IMR-90 (cell line): ENCODE data around the gene SEC11A. TPM values are rescaled to one million over a fixed set of nuclear protein-coding genes. Genes with fewer than 3 reads are reported as not detected.

Experiments
- ATAC-seq: fragments of 200-7000 bp; cut with Tn5 transposase; 2 replicates; pipeline ENCODE4 v1.9.1; 2020; ENCODE audit warnings: low read depth, mild to moderate bottlenecking, moderate library complexity
- BruUV-seq: library from RNA; stranded (reverse); fragments of 400-500 nt; replicated peaks from 2 replicates; lab custom pipeline; 2021; lab: Mats Ljungman, UMichigan
- CTCF ChIA-PET: fragments of 300-600 bp; formaldehyde crosslinking; extraction: SDS; loops from one replicate; lab custom pipeline; 2021; ENCODE audit warnings: antibody characterized with exemption; lab: Yijun Ruan, JAX
- POLR2A ChIA-PET: fragments of 300-600 bp; sonication (Branson Sonifier 250); formaldehyde crosslinking; loops from one replicate; lab custom pipeline; 2022; ENCODE audit warnings: antibody characterized with exemption; ENCODE audit not compliant: unreplicated experiment; lab: Charles Lee
- DNase-seq: peaks from one replicate; pipeline ENCODE4 v3.0.0; 2013
- H2AFZ ChIP-seq: replicated peaks from 2 replicates; pipeline ENCODE3; 2013; ENCODE audit warnings: low read length, mild to moderate bottlenecking; ENCODE audit not compliant: poor library complexity
- H2AK5ac ChIP-seq: 2 replicates; pipeline ENCODE4 v1.6.1; 2013; ENCODE audit warnings: low read depth, low read length, inconsistent platforms
- H2AK9ac ChIP-seq: replicated peaks from 2 replicates; pipeline ENCODE3; 2013; ENCODE audit warnings: mild to moderate bottlenecking, low read depth, low read length, moderate library complexity; ENCODE audit not compliant: poor library complexity
- H2BK120ac ChIP-seq: 2 replicates; pipeline ENCODE4 v1.6.1; 2013; ENCODE audit warnings: low read depth, low read length, inconsistent platforms
- H2BK15ac ChIP-seq: 3 replicates; pipeline ENCODE4 v1.6.1; 2013; ENCODE audit warnings: low read depth, low read length, inconsistent platforms
- H2BK20ac ChIP-seq: 2 replicates; pipeline ENCODE4 v1.6.1; 2013; ENCODE audit warnings: low read depth, mild to moderate bottlenecking, inconsistent platforms, low read length, moderate library complexity
- H2BK5ac ChIP-seq: 2 replicates; pipeline ENCODE4 v1.6.1; 2013; ENCODE audit warnings: mild to moderate bottlenecking, low read depth, low read length, inconsistent platforms; ENCODE audit not compliant: poor library complexity, severe bottlenecking
- H3K14ac ChIP-seq: replicated peaks from 2 replicates; pipeline ENCODE4 v1.6.1; 2013; ENCODE audit warnings: low read depth, low read length, inconsistent platforms
- H3K18ac ChIP-seq: 2 replicates; pipeline ENCODE4 v1.6.1; 2013; ENCODE audit warnings: low read depth, low read length, control low read depth
- H3K23ac ChIP-seq: 2 replicates; pipeline ENCODE4 v1.6.1; 2013; ENCODE audit warnings: low read depth, low read length, inconsistent platforms
- H3K27ac ChIP-seq: 2 replicates; pipeline ENCODE4 v1.5.1; 2013; ENCODE audit warnings: mild to moderate bottlenecking, control low read depth, low read length; ENCODE audit not compliant: insufficient read depth
- H3K27me3 ChIP-seq: 2 replicates; pipeline ENCODE4 v1.6.1; 2013; ENCODE audit warnings: low read length; ENCODE audit not compliant: control insufficient read depth, insufficient read depth
- H3K36me3 ChIP-seq: 2 replicates; pipeline ENCODE4 v1.6.1; 2013; ENCODE audit warnings: low read length, mixed read lengths; ENCODE audit not compliant: control insufficient read depth, insufficient read depth
- H3K4ac ChIP-seq: 2 replicates; pipeline ENCODE4 v1.6.1; 2013; ENCODE audit warnings: low read depth, low read length, inconsistent platforms
- H3K4me1 ChIP-seq: 2 replicates; pipeline ENCODE4 v1.6.1; 2013; ENCODE audit warnings: low read length, mixed read lengths; ENCODE audit not compliant: control insufficient read depth, insufficient read depth
- H3K4me2 ChIP-seq: 2 replicates; pipeline ENCODE4 v1.6.1; 2013; ENCODE audit warnings: low read depth, mild to moderate bottlenecking, control low read depth, low read length, moderate library complexity
- H3K4me3 ChIP-seq: 2 replicates; pipeline ENCODE4 v1.5.1; 2013; ENCODE audit warnings: low read depth, mild to moderate bottlenecking, control low read depth, low read length, moderate library complexity; ENCODE audit not compliant: insufficient read depth
- H3K56ac ChIP-seq: 2 replicates; pipeline ENCODE4 v1.6.1; 2013; ENCODE audit warnings: low read length, inconsistent platforms; ENCODE audit not compliant: insufficient read depth; ENCODE audit errors: extremely low read depth
- H3K79me1 ChIP-seq, 2 experiments: 2 replicates each; pipeline ENCODE4 v1.6.1; 2013; ENCODE audit warnings: low read length in 2 of 2, inconsistent platforms in 1 of 2, low read depth in 1 of 2
- H3K9ac ChIP-seq: 2 replicates; pipeline ENCODE4 v1.6.1; 2013; ENCODE audit warnings: low read depth, low read length, control low read depth
- H3K9me1 ChIP-seq: 2 replicates; pipeline ENCODE4 v1.6.1; 2013; ENCODE audit warnings: low read length, inconsistent platforms; ENCODE audit not compliant: insufficient read depth
- H3K9me3 ChIP-seq: 2 replicates; pipeline ENCODE4 v1.6.1; 2013; ENCODE audit warnings: low read length; ENCODE audit not compliant: control insufficient read depth, insufficient read depth
- H4K20me1 ChIP-seq: 2 replicates; pipeline ENCODE4 v1.6.1; 2013; ENCODE audit warnings: low read length, inconsistent platforms; ENCODE audit not compliant: insufficient read depth
- H4K5ac ChIP-seq: 2 replicates; pipeline ENCODE4 v1.6.1; 2013; ENCODE audit warnings: mild to moderate bottlenecking, low read depth, low read length, control low read depth
- H4K8ac ChIP-seq, 2 experiments: 2 replicates each; pipeline ENCODE4 v1.6.1; 2013; ENCODE audit warnings: low read depth in 2 of 2, low read length in 2 of 2, control low read depth in 1 of 2, inconsistent platforms in 1 of 2
- H4K91ac ChIP-seq: 2 replicates; pipeline ENCODE4 v1.6.1; 2013; ENCODE audit warnings: low read depth, low read length, inconsistent platforms; ENCODE audit not compliant: insufficient read depth
- BHLHE40 ChIP-seq: fragments of 150-350 bp; IDR thresholded peaks from 2 replicates; pipeline ENCODE4 v1.6.1; 2016; ENCODE audit warnings: mild to moderate bottlenecking, low read depth, low read length
- CTCF ChIP-seq: conservative IDR thresholded peaks from 2 replicates; pipeline ENCODE4 v1.5.1; 2012; ENCODE audit warnings: mild to moderate bottlenecking, low read depth, low read length, improper control_type of control experiment
- ELK1 ChIP-seq: fragments of 150-350 bp; IDR thresholded peaks from 2 replicates; pipeline ENCODE4 v1.6.1; 2016; ENCODE audit warnings: low read depth, mild to moderate bottlenecking, low read length, moderate library complexity, borderline replicate concordance
- MAZ ChIP-seq: IDR thresholded peaks from 2 replicates; pipeline ENCODE4 v1.6.1; 2012; ENCODE audit warnings: low read depth, mild to moderate bottlenecking, low read length, improper control_type of control experiment, moderate library complexity, borderline replicate concordance
- MXI1 ChIP-seq: IDR thresholded peaks from 2 replicates; pipeline ENCODE4 v1.6.1; 2012; ENCODE audit warnings: low read depth, mild to moderate bottlenecking, low read length, moderate library complexity, borderline replicate concordance
- RAD21 ChIP-seq: IDR thresholded peaks from 2 replicates; pipeline ENCODE4 v1.6.1; 2012; ENCODE audit warnings: low read length, improper control_type of control experiment
- WGBS, 2 experiments: methylation state at CpG; one replicate each; pipeline versions ENCODE4 v1.1.5 to v1.1.7; 2013; ENCODE audit warnings: missing lambda C conversion rate in 2 of 2; ENCODE audit not compliant: insufficient read length in 1 of 2; ENCODE audit errors: extremely low coverage in 2 of 2; 5-methylcytosine and 5-hydroxymethylcytosine counted together
- dilution Hi-C: fragments of 300-500 bp; cut with HindIII; formaldehyde crosslinking; loops from one replicate; pipeline ENCODE4 v1.14.3; 2018; ENCODE audit warnings: low sequenced_read_pairs; ENCODE audit not compliant: unreplicated experiment
- in situ Hi-C: fragments of 300-500 bp; cut with MboI; formaldehyde crosslinking; loops from 3 replicates; pipeline ENCODE4 v1.14.3; 2019; ENCODE audit warnings: low sequenced_read_pairs, inconsistent platforms, mixed read lengths
- intact Hi-C: fragments of 100-400 bp; cut with micrococcal nuclease; formaldehyde crosslinking; loops from 2 replicates; pipeline ENCODE4 v1.10.0; 2022
- polyA plus RNA-seq, 3 experiments: library from polyadenylated mRNA; depleted of rRNA; stranded (reverse); fragments of >200 nt; gene quantifications; 2 replicates each; pipeline ENCODE4 v1.2.3, GENCODE V29; 2012; ENCODE audit warnings: low replicate concordance in 1 of 3
- total RNA-seq: library from RNA; depleted of rRNA; stranded (reverse); fragments of >200 nt; gene quantifications from 2 replicates; pipeline ENCODE4 v1.2.3, GENCODE V29; 2012
- TF ChIP-seq, protein P1 (sequence below): fragments of 150-350 bp; IDR thresholded peaks from 2 replicates; pipeline ENCODE4 v1.6.1; 2017; ENCODE audit warnings: mild to moderate bottlenecking, antibody characterized with exemption, low read length, low read depth

SEC11A gene
- total and polyA plus RNA-seq, 2 of the 4 experiments (the other 2 are of a cell fraction) = 62.4 to 108 TPM

DNA sequence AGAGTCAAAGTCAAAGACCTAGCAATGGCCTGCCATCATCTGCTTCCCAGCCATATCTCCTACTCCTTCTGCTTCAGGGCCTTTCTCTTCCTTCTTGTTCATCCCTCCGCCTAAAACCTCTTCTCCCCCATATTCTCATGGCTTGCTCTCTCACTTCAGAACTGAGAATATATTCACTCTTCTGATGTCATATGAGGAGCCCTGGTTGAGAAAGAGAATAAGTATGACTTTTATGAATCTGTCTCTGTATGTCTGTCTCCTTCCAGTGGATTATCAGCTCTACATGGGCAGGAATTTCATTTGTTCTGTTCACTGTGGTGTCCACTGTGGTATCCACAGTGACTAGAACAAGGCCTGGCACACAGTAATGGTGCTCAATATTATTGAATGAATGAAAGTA lies 44.3 kb upstream of the SEC11A start:
- no peak overlapping the region for H3K4me3 ChIP-seq
- no peak overlapping the region for H4K8ac ChIP-seq
- H3K9ac ChIP-seq = no peak overlapping the region
- dilution Hi-C loops = no loop called here
- H2AK9ac ChIP-seq = no peak overlapping the region
- H3K27me3 ChIP-seq = no peaks in the 10 kb centered on the region
- H3K18ac ChIP-seq = no peak overlapping the region
- H2AFZ ChIP-seq = no peak overlapping the region
- H4K91ac ChIP-seq = no peak overlapping the region
- no peak overlapping the region for H2BK120ac ChIP-seq
- H3K27ac ChIP-seq = no peak overlapping the region
- peaks cover 96% of the 10 kb centered on the region for H4K20me1 ChIP-seq
- in situ Hi-C loops = no loop called here
- H3K4me2 ChIP-seq = no peak overlapping the region
- ATAC-seq = no peak
- no TSS peak for BruUV-seq
- peaks cover 11% of the 10 kb centered on the region for H3K4me1 ChIP-seq
- peak overlapping the region; percentile 78 for H3K14ac ChIP-seq
- ChIA-PET CTCF (no interaction called here), POLR2A (no interaction called here)
- H2AK5ac ChIP-seq = no peak overlapping the region
- no peak overlapping the region for H3K56ac ChIP-seq
- H3K36me3 ChIP-seq = 0 out of 2 replicates have a peak, but pooled peaks cover 2% of the 10 kb centered on the region
- H3K4ac ChIP-seq = no peak overlapping the region
- no peak overlapping the region for H4K5ac ChIP-seq
- DNase-seq = no peak
- intact Hi-C loops = no loop called here
- H2BK20ac ChIP-seq = no peak overlapping the region
- peaks cover 26% of the 10 kb centered on the region for H3K9me1 ChIP-seq
- H3K79me1 ChIP-seq = peaks cover 28 to 80% of the 10 kb centered on the region in 2 experiments
- no peak overlapping the region for H3K23ac ChIP-seq
- H3K9me3 ChIP-seq = no peaks in the 10 kb centered on the region
- H2BK5ac ChIP-seq = no peak overlapping the region
- WGBS, 2 experiments = 100% methylated on average over 1 of the region's 1 CpG; no CpG with 5 or more reads in 1 of the 2 experiments
- H2BK15ac ChIP-seq = no peak overlapping the region
- TF ChIP-seq CTCF (no peak), BHLHE40 (no peak), ELK1 (no peak), RAD21 (no peak), MXI1 (no peak), MAZ (no peak)
- TF ChIP-seq, protein P1, sequence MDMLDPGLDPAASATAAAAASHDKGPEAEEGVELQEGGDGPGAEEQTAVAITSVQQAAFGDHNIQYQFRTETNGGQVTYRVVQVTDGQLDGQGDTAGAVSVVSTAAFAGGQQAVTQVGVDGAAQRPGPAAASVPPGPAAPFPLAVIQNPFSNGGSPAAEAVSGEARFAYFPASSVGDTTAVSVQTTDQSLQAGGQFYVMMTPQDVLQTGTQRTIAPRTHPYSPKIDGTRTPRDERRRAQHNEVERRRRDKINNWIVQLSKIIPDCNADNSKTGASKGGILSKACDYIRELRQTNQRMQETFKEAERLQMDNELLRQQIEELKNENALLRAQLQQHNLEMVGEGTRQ = no peak
